Choroid plexus epithelial cell (primary cell): ENCODE data around the gene FNDC11.

Source experiments
- DNase-seq: peaks from one replicate; pipeline ENCODE4 v3.0.0-alpha.2; 2010; ENCODE audit warnings: low read depth
- H3K4me3 ChIP-seq: 2 replicates; pipeline ENCODE4 v1.5.1; 2011; ENCODE audit warnings: low read depth, mild to moderate bottlenecking, control low read depth, low read length, moderate library complexity
- CTCF ChIP-seq: conservative IDR thresholded peaks from 2 replicates; pipeline ENCODE4 v1.5.1; 2011; ENCODE audit warnings: low read depth, mild to moderate bottlenecking, control low read depth, inconsistent platforms, low read length, moderate library complexity

Gene FNDC11

GRCh38 chr20:63553933-63554290 lies at the start of gene FNDC11:
Gene FNDC11, plus strand, starts transcription at chr20:63554159. Its CDS starts 1,505 bp downstream, at chr20:63555664.
- TF ChIP-seq CTCF = no peak
- no peak for DNase-seq
- H3K4me3 ChIP-seq = peak within 1 kb of the TSS; percentile 56

GRCh38 chr20:63504642-63505041 lies 49.3 kb upstream of the FNDC11 start:
- DNase-seq = no peak
- no peak for TF ChIP-seq CTCF
- H3K4me3 ChIP-seq = no peak overlapping the region

- no peak for DNase-seq
- no peak for TF ChIP-seq CTCF
- no peak overlapping the region for H3K4me3 ChIP-seq
These were observed 48.7 kb upstream of the FNDC11 start for GRCh38 chr20:63505281-63505680.

GRCh38 chr20:63505723-63506122 lies 48.2 kb upstream of the FNDC11 start:
- no peak for DNase-seq
- no peak for TF ChIP-seq CTCF
- no peak overlapping the region for H3K4me3 ChIP-seq

GRCh38 chr20:63507083-63507743 lies 46.7 kb upstream of the FNDC11 start:
- no peak for DNase-seq
- TF ChIP-seq CTCF = no peak
- H3K4me3 ChIP-seq = no peak overlapping the region

GRCh38 chr20:63508072-63508768 lies 45.7 kb upstream of the FNDC11 start:
- no peak for DNase-seq
- TF ChIP-seq CTCF = no peak
- H3K4me3 ChIP-seq = no peak overlapping the region

GRCh38 chr20:63509088-63509564 lies 44.8 kb upstream of the FNDC11 start:
- H3K4me3 ChIP-seq = no peak overlapping the region
- TF ChIP-seq CTCF = no peak
- DNase-seq = no peak
